ENCODE results near the gene PRKCH. TPM values are rescaled to one million over a fixed set of nuclear protein-coding genes. Genes with fewer than 3 reads are reported as not detected.

PRKCH gene
- total and polyA plus RNA-seq, 7 donors = 4.2 to 19.9 (median 10.0) TPM

GRCh38 chr14:61535032-61535431 lies 213.7 kb downstream of the PRKCH start:
- WGBS, 2 donors = 34 to 74% methylated on average over 1 of the region's 1 CpG
- no peak overlapping the region for H3K4me3 ChIP-seq
- intact Hi-C loops (cut with DNase I) = no loop called here
- no peaks in the 10 kb centered on the region for H3K9me3 ChIP-seq
- no peaks in the 10 kb centered on the region for H3K4me1 ChIP-seq
- no peaks in the 10 kb centered on the region for H3K36me3 ChIP-seq
- TF ChIP-seq POLR2A (IDR thresholded peaks at IDR 0.05) (no peak), EP300 (IDR thresholded peaks at IDR 0.05) (no peak), POLR2AphosphoS5 (IDR thresholded peaks at IDR 0.05) (no peak)
- TF ChIP-seq, protein P1, sequence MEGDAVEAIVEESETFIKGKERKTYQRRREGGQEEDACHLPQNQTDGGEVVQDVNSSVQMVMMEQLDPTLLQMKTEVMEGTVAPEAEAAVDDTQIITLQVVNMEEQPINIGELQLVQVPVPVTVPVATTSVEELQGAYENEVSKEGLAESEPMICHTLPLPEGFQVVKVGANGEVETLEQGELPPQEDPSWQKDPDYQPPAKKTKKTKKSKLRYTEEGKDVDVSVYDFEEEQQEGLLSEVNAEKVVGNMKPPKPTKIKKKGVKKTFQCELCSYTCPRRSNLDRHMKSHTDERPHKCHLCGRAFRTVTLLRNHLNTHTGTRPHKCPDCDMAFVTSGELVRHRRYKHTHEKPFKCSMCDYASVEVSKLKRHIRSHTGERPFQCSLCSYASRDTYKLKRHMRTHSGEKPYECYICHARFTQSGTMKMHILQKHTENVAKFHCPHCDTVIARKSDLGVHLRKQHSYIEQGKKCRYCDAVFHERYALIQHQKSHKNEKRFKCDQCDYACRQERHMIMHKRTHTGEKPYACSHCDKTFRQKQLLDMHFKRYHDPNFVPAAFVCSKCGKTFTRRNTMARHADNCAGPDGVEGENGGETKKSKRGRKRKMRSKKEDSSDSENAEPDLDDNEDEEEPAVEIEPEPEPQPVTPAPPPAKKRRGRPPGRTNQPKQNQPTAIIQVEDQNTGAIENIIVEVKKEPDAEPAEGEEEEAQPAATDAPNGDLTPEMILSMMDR (IDR thresholded peaks at IDR 0.05) = no peak
- no peaks in the 10 kb centered on the region for H3K27me3 ChIP-seq
- no peak for DNase-seq
- H3K27ac ChIP-seq = no peak overlapping the region

- Histone ChIP-seq H3K36me3 (no peaks in the 10 kb centered on the region), H3K4me3 (no peak overlapping the region), H3K9me3 (no peaks in the 10 kb centered on the region), H3K27me3 (no peaks in the 10 kb centered on the region), H3K4me1 (no peaks in the 10 kb centered on the region), H3K27ac (no peak overlapping the region)
- intact Hi-C loops (cut with DNase I) = no loop called here
- TF ChIP-seq EP300 (IDR thresholded peaks at IDR 0.05) = no peak
- TF ChIP-seq, protein P1 (IDR thresholded peaks at IDR 0.05) = no peak
- no peak for TF ChIP-seq POLR2A (IDR thresholded peaks at IDR 0.05)
- TF ChIP-seq POLR2AphosphoS5 (IDR thresholded peaks at IDR 0.05) = no peak
- WGBS, 2 donors = 89 to 91% methylated on average over 4 of the region's 4 CpGs
- no peak for DNase-seq
Measured at GRCh38 chr14:61535458-61535857, 214.1 kb downstream of the PRKCH start.

GRCh38 chr14:61536661-61537562 lies 215.5 kb downstream of the PRKCH start:
- no peaks in the 10 kb centered on the region for H3K27me3 ChIP-seq
- intact Hi-C loops (cut with DNase I) = no loop called here
- no peaks in the 10 kb centered on the region for H3K36me3 ChIP-seq
- 60 to 80% methylated on average over 12 of the region's 12 CpGs for WGBS, 2 donors
- H3K4me3 ChIP-seq = no peak overlapping the region
- no peaks in the 10 kb centered on the region for H3K4me1 ChIP-seq
- DNase-seq = no peak
- peak overlapping the region in 1 of 4 donors; percentile 10 for H3K27ac ChIP-seq
- TF ChIP-seq, protein P1 (IDR thresholded peaks at IDR 0.05) = no peak
- no peaks in the 10 kb centered on the region for H3K9me3 ChIP-seq

DNA sequence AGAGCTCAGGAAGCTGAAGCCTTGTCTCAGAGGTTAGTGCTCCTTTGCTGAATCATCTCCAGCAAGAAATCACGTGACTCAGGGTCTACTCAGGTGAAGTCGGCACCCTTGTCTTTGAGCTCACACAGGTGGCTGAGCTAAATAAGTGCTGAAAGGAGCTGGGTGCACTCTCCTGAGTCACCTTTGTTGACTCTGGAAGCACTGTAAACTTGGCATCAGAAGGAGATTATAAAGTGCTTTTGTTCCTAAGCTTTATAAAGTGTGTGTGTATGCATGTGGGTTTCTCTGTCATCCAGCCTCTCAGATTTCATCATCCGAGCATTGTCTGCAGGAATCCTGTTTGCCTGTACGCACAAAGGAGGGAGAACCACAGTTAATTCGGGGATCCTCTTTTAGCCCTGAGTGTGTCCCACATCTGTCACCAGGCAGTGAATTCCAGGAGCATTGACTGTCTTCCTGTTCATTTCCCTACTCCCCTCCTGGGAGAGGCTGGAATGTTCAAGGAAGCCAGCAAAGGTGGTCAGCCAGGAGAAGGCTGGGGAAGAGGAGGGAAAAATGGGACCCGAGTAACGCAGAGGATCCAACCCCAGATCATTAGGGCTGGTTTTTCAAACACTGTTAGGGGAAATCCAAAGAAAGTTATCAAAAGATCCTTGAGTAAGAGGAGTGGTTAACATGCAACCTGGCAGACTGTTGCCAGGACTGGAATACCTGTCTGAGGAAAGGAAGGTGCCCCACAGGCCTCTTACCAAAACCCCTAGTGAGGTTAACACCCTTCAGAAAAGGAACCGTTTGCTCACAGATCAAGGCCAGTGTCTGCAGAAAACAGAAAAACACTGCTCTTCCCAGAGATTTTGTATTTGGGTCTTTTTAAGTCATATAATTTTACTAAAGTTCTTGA lies 216.4 kb downstream of the PRKCH start:
- no peaks in the 10 kb centered on the region for H3K36me3 ChIP-seq
- 12 to 54% methylated on average over 8 of the region's 8 CpGs for WGBS, 2 donors
- H3K9me3 ChIP-seq = no peaks in the 10 kb centered on the region
- no peaks in the 10 kb centered on the region for H3K27me3 ChIP-seq
- TF ChIP-seq EP300 (IDR thresholded peaks at IDR 0.05) (no peak), POLR2A (IDR thresholded peaks at IDR 0.05) (no peak), POLR2AphosphoS5 (IDR thresholded peaks at IDR 0.05) (no peak)
- DNase-seq = no peak
- H3K4me3 ChIP-seq = no peak overlapping the region
- peak overlapping the region in 1 of 4 donors; percentile 10 for H3K27ac ChIP-seq
- intact Hi-C loops (cut with DNase I) = no loop called here
- peaks cover 0 to 5% (median 4%) of the 10 kb centered on the region in 4 donors for H3K4me1 ChIP-seq

GRCh38 chr14:61538464-61539022 lies 217.2 kb downstream of the PRKCH start:
- WGBS, 2 donors = 75 to 86% methylated on average over 5 of the region's 5 CpGs
- intact Hi-C loops (cut with DNase I) = no loop called here
- peaks cover 0 to 13% (median 11%) of the 10 kb centered on the region in 4 donors for H3K4me1 ChIP-seq

More at GRCh38 chr14:61538464-61539022, 217.2 kb downstream of the PRKCH start:
- H3K9me3 ChIP-seq = no peaks in the 10 kb centered on the region
- no peak overlapping the region for H3K27ac ChIP-seq
- H3K27me3 ChIP-seq = no peaks in the 10 kb centered on the region
- no peaks in the 10 kb centered on the region for H3K36me3 ChIP-seq
- TF ChIP-seq, protein P1 (IDR thresholded peaks at IDR 0.05) = no peak
- TF ChIP-seq POLR2A (IDR thresholded peaks at IDR 0.05) (no peak), POLR2AphosphoS5 (IDR thresholded peaks at IDR 0.05) (no peak), EP300 (IDR thresholded peaks at IDR 0.05) (no peak)
- no peak overlapping the region for H3K4me3 ChIP-seq
- DNase-seq = no peak

All from sigmoid colon (tissue), 7 donors.